Fibroblast of skin of right quadriceps (primary cell): Measurements from ENCODE around the gene SDR39U1.

Source experiments
- DNase-seq: peaks from one replicate; pipeline ENCODE4 v3.0.0-alpha.2; 2013

Gene SDR39U1

GRCh38 chr14:24428628-24429394, 13.8 kb downstream of the SDR39U1 start:
- no peak for DNase-seq

- DNase-seq: no peak
These were observed 14.8 kb downstream of the SDR39U1 start for GRCh38 chr14:24427537-24428508.

- no peak for DNase-seq
These were observed 15.6 kb downstream of the SDR39U1 start for GRCh38 chr14:24426912-24427536.

GRCh38 chr14:24426150-24426911, 16.2 kb downstream of the SDR39U1 start:
- DNase-seq: no peak

- DNase-seq: peak; percentile 72
These were observed 16.9 kb downstream of the SDR39U1 start for GRCh38 chr14:24425704-24426103.

GRCh38 chr14:24422694-24423601, 19.6 kb downstream of the SDR39U1 start:
- no peak for DNase-seq

GRCh38 chr14:24422261-24422660, 20.3 kb downstream of the SDR39U1 start:
- DNase-seq: no peak

- DNase-seq: no peak
These were observed 24.1 kb downstream of the SDR39U1 start for GRCh38 chr14:24418492-24418873.

GRCh38 chr14:24417832-24418491, 24.6 kb downstream of the SDR39U1 start:
- DNase-seq: no peak

GRCh38 chr14:24416932-24417619, 25.5 kb downstream of the SDR39U1 start:
- no peak for DNase-seq

- DNase-seq: no peak
These were observed 26.2 kb downstream of the SDR39U1 start for GRCh38 chr14:24416254-24416931.

- DNase-seq: no peak
These were observed 26.9 kb downstream of the SDR39U1 start for GRCh38 chr14:24415421-24416253.

GRCh38 chr14:24414732-24415420, 27.7 kb downstream of the SDR39U1 start:
- no peak for DNase-seq

GRCh38 chr14:24414077-24414476, 28.5 kb downstream of the SDR39U1 start:
- no peak for DNase-seq

GRCh38 chr14:24411443-24412389, 30.9 kb downstream of the SDR39U1 start:
- peak; percentile 50 for DNase-seq

- DNase-seq: no peak
These were observed 32.6 kb downstream of the SDR39U1 start for GRCh38 chr14:24409956-24410355.

GRCh38 chr14:24409192-24409591, 33.4 kb downstream of the SDR39U1 start:
- DNase-seq: no peak
